KMS-11 (cell line): ENCODE data around the gene POU2AF2.
"Not testable (repeated sequence)": the region's sequence is repeated elsewhere in the genome, so short reads cannot be mapped to it uniquely, and the experiment has no call there.

Source experiments
- H2AFZ ChIP-seq: fragments of 200-600 bp; sonication (generic); 2 replicates; pipeline ENCODE4 v1.6.1; 2016; ENCODE audit warnings: antibody characterized with exemption, mixed run types, low read depth
- H3K27ac ChIP-seq: fragments of 200-600 bp; sonication (generic); 2 replicates; pipeline ENCODE4 v1.6.1; 2016; ENCODE audit warnings: mild to moderate bottlenecking, mixed run types
- H3K27me3 ChIP-seq: fragments of 200-600 bp; sonication (generic); 2 replicates; pipeline ENCODE4 v1.6.1; 2017; ENCODE audit warnings: mild to moderate bottlenecking, low read depth, mixed run types, moderate library complexity; ENCODE audit not compliant: insufficient read depth
- H3K36me3 ChIP-seq: fragments of 200-600 bp; sonication (generic); 2 replicates; pipeline ENCODE4 v1.6.1; 2017; ENCODE audit warnings: mild to moderate bottlenecking, mixed run types; ENCODE audit not compliant: insufficient read depth
- H3K4me1 ChIP-seq: fragments of 200-600 bp; sonication (generic); 2 replicates; pipeline ENCODE4 v1.6.1; 2016; ENCODE audit warnings: mild to moderate bottlenecking, low read depth, mixed run types; ENCODE audit not compliant: poor library complexity, severe bottlenecking
- H3K4me2 ChIP-seq: fragments of 200-600 bp; sonication (generic); 2 replicates; pipeline ENCODE4 v1.7.0; 2016; ENCODE audit warnings: mild to moderate bottlenecking, mixed run types
- H3K4me3 ChIP-seq: fragments of 200-600 bp; sonication (generic); IDR thresholded peaks from 2 replicates; pipeline ENCODE4 v1.6.1; 2017; ENCODE audit warnings: low read depth, low read length, mixed read lengths; ENCODE audit not compliant: insufficient read depth
- H3K79me2 ChIP-seq: fragments of 200-600 bp; sonication (generic); 2 replicates; pipeline ENCODE4 v1.6.1; 2016; ENCODE audit warnings: low read depth, mixed run types; ENCODE audit not compliant: insufficient read depth
- H3K9ac ChIP-seq: fragments of 200-600 bp; sonication (generic); 2 replicates; pipeline ENCODE4 v1.6.1; 2016; ENCODE audit warnings: mild to moderate bottlenecking, mixed run types
- H4K20me1 ChIP-seq: fragments of 200-600 bp; sonication (generic); 2 replicates; pipeline ENCODE4 v1.6.1; 2016; ENCODE audit warnings: mild to moderate bottlenecking, mixed run types; ENCODE audit not compliant: insufficient read depth
- TF ChIP-seq, protein P1 (sequence below): fragments of 200-600 bp; sonication (generic); conservative IDR thresholded peaks from 2 replicates; pipeline ENCODE4 v1.6.1; 2017; ENCODE audit warnings: low read depth, mild to moderate bottlenecking, antibody characterized with exemption, low read length, moderate library complexity, mixed read lengths

POU2AF2 gene

DNA sequence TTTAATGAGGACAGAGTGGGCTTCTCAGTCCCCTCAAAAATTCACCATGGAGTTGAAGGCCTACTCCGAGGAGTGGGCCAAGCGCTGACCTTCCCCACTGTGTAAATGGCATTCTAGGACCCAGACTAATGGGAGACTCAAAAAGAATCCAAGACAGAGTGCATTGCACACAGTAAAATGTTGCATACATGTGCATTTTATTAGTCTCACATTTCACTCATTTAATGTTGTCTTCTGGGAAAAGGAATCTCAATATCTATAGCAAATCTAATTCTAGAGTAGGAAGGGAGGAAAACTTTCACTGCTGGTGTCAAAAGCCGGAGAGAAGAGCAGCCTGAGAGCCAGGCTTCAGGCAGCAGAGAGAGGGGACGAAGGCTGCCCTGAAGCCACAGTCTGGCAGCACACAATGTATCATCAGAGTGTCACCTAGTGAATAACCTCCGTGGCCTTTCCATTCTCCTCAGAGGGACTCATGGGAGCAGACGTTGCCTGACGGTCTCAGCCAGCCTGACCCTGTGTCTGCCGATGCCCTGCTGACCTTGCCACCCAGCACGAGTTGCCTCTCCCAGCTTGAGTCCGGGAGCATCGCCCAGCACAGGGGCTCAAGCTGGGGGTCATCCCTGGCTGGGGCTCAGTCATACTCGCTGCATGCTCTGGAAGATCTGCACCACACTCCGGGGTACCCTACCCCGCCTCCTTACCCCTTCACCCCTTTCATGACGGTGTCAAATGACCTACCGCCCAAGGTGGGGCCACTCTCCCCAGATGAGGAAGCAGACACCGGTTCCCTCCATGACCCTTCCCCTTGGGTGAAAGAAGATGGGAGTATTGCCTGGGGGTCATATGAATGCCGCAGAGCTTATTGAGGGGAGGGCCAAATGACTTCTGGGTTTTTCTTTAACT lies 39.9 kb downstream of the POU2AF2 start:
- Histone ChIP-seq H3K79me2 (no peaks in the 10 kb centered on the region), H2AFZ (no peak overlapping the region), H3K36me3 (no peaks in the 10 kb centered on the region), H3K27me3 (no peaks in the 10 kb centered on the region), H3K4me3 (no peak overlapping the region), H3K4me2 (no peak overlapping the region), H4K20me1 (no peaks in the 10 kb centered on the region), H3K9ac (no peak overlapping the region), H3K27ac (no peak overlapping the region), H3K4me1 (peaks cover 6% of the 10 kb centered on the region)
- TF ChIP-seq, protein P1, sequence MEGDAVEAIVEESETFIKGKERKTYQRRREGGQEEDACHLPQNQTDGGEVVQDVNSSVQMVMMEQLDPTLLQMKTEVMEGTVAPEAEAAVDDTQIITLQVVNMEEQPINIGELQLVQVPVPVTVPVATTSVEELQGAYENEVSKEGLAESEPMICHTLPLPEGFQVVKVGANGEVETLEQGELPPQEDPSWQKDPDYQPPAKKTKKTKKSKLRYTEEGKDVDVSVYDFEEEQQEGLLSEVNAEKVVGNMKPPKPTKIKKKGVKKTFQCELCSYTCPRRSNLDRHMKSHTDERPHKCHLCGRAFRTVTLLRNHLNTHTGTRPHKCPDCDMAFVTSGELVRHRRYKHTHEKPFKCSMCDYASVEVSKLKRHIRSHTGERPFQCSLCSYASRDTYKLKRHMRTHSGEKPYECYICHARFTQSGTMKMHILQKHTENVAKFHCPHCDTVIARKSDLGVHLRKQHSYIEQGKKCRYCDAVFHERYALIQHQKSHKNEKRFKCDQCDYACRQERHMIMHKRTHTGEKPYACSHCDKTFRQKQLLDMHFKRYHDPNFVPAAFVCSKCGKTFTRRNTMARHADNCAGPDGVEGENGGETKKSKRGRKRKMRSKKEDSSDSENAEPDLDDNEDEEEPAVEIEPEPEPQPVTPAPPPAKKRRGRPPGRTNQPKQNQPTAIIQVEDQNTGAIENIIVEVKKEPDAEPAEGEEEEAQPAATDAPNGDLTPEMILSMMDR = no peak

DNA sequence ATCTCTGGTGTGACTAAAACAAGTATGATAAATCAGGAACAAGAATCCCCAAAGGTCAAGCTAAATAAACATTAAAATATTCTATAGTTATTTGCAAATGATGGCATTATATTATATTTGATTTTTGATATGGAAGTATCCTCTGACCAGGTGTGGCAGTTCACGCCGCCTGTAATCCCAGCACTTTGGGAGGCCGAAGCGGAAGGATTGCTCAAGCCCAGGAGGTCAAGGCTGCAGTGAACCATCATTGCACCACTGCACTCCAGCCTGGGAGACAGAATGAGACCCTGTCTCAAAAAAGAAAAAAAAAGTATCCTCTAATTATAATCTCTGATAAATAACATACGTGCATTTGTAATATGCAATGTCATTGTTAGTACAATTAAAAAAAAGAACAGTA lies 46.2 kb downstream of the POU2AF2 start:
- no peaks in the 10 kb centered on the region for H3K36me3 ChIP-seq
- H2AFZ ChIP-seq = no peak overlapping the region
- H3K27ac ChIP-seq = no peak overlapping the region
- H3K4me1 ChIP-seq = no peaks in the 10 kb centered on the region
- H3K79me2 ChIP-seq = no peaks in the 10 kb centered on the region
- TF ChIP-seq, protein P1 = no peak
- H3K9ac ChIP-seq = no peak overlapping the region
- H3K4me3 ChIP-seq = no peak overlapping the region
- H4K20me1 ChIP-seq = no peaks in the 10 kb centered on the region
- no peaks in the 10 kb centered on the region for H3K27me3 ChIP-seq
- no peak overlapping the region for H3K4me2 ChIP-seq

DNA sequence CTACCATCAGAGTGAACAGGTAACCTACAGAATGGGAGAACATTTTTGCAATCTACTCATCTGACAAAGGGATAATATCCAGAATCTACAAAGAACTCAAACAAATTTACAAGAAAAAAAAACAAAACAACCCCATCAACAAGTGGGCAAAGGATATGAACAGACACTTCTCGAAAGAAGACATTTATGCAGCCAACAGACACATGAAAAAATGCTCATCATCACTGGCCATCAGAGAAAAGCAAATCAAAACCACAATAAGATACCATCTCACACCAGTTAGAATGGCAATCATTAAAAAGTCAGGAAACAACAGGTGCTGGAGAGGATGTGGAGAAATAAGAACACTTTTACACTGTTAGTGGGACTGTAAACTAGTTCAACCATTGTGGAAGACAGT lies 46.9 kb downstream of the POU2AF2 start:
- not testable (repeated sequence) for H2AFZ ChIP-seq, H3K27me3 ChIP-seq, H3K79me2 ChIP-seq, H3K36me3 ChIP-seq, H4K20me1 ChIP-seq, H3K4me3 ChIP-seq, H3K4me1 ChIP-seq, H3K9ac ChIP-seq, H3K4me2 ChIP-seq, H3K27ac ChIP-seq

DNA sequence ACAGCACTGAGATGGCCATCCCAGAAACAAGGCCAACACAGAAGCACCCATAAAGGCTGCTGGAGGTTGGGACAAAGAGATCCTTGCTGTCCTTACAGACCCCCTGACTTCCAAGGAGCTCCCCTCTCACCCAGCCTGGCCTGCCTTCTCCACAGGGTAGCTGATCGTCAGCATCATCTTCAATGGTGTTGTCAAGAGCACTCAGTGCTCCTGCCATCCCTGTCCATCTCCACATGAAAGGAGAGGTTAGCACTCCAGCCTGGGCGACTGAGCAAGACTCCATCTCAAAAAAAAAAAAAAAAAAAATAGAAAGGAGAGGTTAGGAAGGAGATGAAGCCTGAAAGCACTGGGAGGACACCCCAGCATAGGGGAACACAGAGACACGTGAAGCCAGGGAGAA lies 50.7 kb downstream of the POU2AF2 start:
- Histone ChIP-seq H3K36me3 (no peaks in the 10 kb centered on the region), H3K79me2 (no peaks in the 10 kb centered on the region), H3K4me3 (no peak overlapping the region), H2AFZ (no peak overlapping the region), H3K27ac (no peak overlapping the region), H3K27me3 (no peaks in the 10 kb centered on the region), H3K4me1 (no peaks in the 10 kb centered on the region), H3K9ac (no peak overlapping the region), H3K4me2 (no peak overlapping the region), H4K20me1 (no peaks in the 10 kb centered on the region)
- TF ChIP-seq, protein P1 = no peak

DNA sequence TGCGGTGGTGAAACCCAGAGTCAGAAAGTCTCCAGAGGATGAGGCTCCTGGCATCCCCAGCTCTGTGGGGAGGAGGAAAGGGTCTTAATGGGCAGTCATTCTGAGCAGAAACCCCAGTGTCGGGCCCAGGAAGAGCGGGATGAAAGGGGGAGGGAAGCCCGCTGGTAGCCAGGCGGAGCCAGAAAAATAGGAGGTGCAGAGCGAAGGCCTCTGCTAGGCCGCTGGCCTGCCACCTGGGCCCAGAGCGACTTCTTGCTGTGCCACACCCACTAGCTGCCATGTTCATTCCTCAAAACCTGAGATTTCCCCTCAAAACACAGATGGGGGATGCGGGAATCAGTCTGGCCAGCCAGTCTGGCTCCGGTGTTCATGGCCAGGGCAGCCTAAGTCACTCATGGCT lies 52.2 kb downstream of the POU2AF2 start:
- Histone ChIP-seq H3K9ac (no peak overlapping the region), H3K27me3 (no peaks in the 10 kb centered on the region), H3K4me3 (no peak overlapping the region), H2AFZ (no peak overlapping the region), H3K36me3 (no peaks in the 10 kb centered on the region), H3K4me2 (no peak overlapping the region), H3K27ac (no peak overlapping the region), H3K79me2 (no peaks in the 10 kb centered on the region), H4K20me1 (no peaks in the 10 kb centered on the region), H3K4me1 (no peaks in the 10 kb centered on the region)
- TF ChIP-seq, protein P1 = no peak
